GM21367 (cell line): Measurements from ENCODE around the gene C17orf58.
"Not testable (repeated sequence)": the region's sequence is repeated elsewhere in the genome, so short reads cannot be mapped to it uniquely, and the experiment has no call there.

Experiments used
- ATAC-seq: cut with Tn5 transposase; IDR thresholded peaks from one replicate; pipeline ENCODE4 v1.9.1; 2021; ENCODE audit not compliant: unreplicated experiment

The C17orf58 gene

GRCh38 chr17:67996301-67997171 lies at the start of gene C17orf58:
Gene C17orf58 (minus strand): TSS chr17:67996469. CDS start chr17:67996198, 271 bp downstream.
- ATAC-seq: not testable (repeated sequence)

- no peak for ATAC-seq
Observed at GRCh38 chr17:68036304-68037147, 40.3 kb upstream of the C17orf58 start.

GRCh38 chr17:68035523-68036303 lies 39.4 kb upstream of the C17orf58 start, which contains the start of gene KPNA2:
Gene KPNA2 (plus strand): TSS chr17:68035735. CDS start chr17:68037133, 1,398 bp downstream.
- ATAC-seq: peak; percentile 77

GRCh38 chr17:68035131-68035522 lies 38.9 kb upstream of the C17orf58 start:
- peak; percentile 89 for ATAC-seq

- ATAC-seq: no peak
Observed at GRCh38 chr17:68034452-68034776, 38.1 kb upstream of the C17orf58 start.

GRCh38 chr17:68033636-68034451 lies 37.6 kb upstream of the C17orf58 start:
- ATAC-seq: no peak

- ATAC-seq: no peak
Observed at GRCh38 chr17:68029512-68030215, 33.4 kb upstream of the C17orf58 start.

GRCh38 chr17:68022547-68022946 lies 26.3 kb upstream of the C17orf58 start:
- not testable (repeated sequence) for ATAC-seq

- no peak for ATAC-seq
Observed at GRCh38 chr17:68021963-68022362, 25.7 kb upstream of the C17orf58 start.

GRCh38 chr17:68020791-68021190 lies 24.5 kb upstream of the C17orf58 start:
- not testable (repeated sequence) for ATAC-seq

- no peak for ATAC-seq
Observed at GRCh38 chr17:68020409-68020756, 24.1 kb upstream of the C17orf58 start.

GRCh38 chr17:68019675-68020408 lies 23.6 kb upstream of the C17orf58 start:
- ATAC-seq: peak; percentile 89

GRCh38 chr17:68019336-68019674 lies 23.0 kb upstream of the C17orf58 start:
- ATAC-seq: no peak

- not testable (repeated sequence) for ATAC-seq
Observed at GRCh38 chr17:68018493-68018892, 22.2 kb upstream of the C17orf58 start.

- no peak for ATAC-seq
Observed at GRCh38 chr17:68016838-68017237, 20.6 kb upstream of the C17orf58 start.

GRCh38 chr17:68015081-68015723 lies 18.9 kb upstream of the C17orf58 start:
- ATAC-seq: no peak

GRCh38 chr17:68013385-68013784 lies 17.1 kb upstream of the C17orf58 start:
- no peak for ATAC-seq

GRCh38 chr17:68011199-68011665 lies 15.0 kb upstream of the C17orf58 start:
- ATAC-seq: no peak
